ENCODE measurements around the gene ZNF892. TPM values are rescaled to one million over a fixed set of nuclear protein-coding genes. Genes with fewer than 3 reads are reported as not detected.
A peak's percentile ranks its signal among the peaks of the same experiment; 100 is the strongest.
"Not testable (repeated sequence)": the region's sequence is repeated elsewhere in the genome, so short reads cannot be mapped to it uniquely, and the experiment has no call there.

Gene ZNF892
- total RNA-seq, 1 donor from 2014 or later = 11.2 TPM

DNA sequence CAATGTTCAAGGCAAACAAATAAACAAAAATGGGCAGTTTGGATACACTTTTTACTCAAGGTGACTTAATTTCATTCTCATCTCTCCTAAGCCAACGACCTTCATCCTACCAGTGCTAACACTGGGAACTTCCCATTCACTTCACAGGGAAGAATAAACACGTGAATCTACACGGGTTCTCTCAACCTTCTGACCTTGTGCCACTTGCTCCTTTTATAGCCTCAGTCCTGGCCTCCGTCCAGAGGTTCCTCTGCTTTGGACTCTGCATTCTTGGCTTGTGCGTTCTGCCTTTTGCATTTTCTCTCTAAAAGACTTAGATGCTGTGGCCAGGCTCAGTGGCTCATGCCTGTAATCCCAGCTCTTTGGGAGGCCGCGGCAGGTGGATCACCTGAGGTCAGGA is 27.9 kb upstream of the ZNF892 start:
- Mint-ChIP-seq H3K4me1 (ENCODE audit: unreplicated experiment) (peaks cover 3% of the 10 kb centered on the region), H3K27ac (ENCODE audit: unreplicated experiment) (no peak overlapping the region), H3K4me3 (ENCODE audit: unreplicated experiment) (no peak overlapping the region), H3K36me3 (ENCODE audit: low read depth, unreplicated experiment) (peaks cover 37% of the 10 kb centered on the region), H3K9me3 (ENCODE audit: unreplicated experiment) (no peaks in the 10 kb centered on the region), H3K27me3 (ENCODE audit: unreplicated experiment) (peaks cover 2% of the 10 kb centered on the region)
- no peak for DNase-seq (ENCODE audit: low spot score)
- TF ChIP-seq CTCF (IDR thresholded peaks at IDR 0.05; ENCODE audit: unreplicated experiment) = no peak

- no peak overlapping the region for H3K27ac Mint-ChIP-seq (ENCODE audit: unreplicated experiment)
- peaks cover 2% of the 10 kb centered on the region for H3K27me3 Mint-ChIP-seq (ENCODE audit: unreplicated experiment)
- no peaks in the 10 kb centered on the region for H3K9me3 Mint-ChIP-seq (ENCODE audit: unreplicated experiment)
- H3K4me3 Mint-ChIP-seq (ENCODE audit: unreplicated experiment) = peak overlapping the region; percentile 19
- no peaks in the 10 kb centered on the region for H3K4me1 Mint-ChIP-seq (ENCODE audit: unreplicated experiment)
- peaks cover 37% of the 10 kb centered on the region for H3K36me3 Mint-ChIP-seq (ENCODE audit: low read depth, unreplicated experiment)
- DNase-seq (ENCODE audit: low spot score) = no peak
- TF ChIP-seq CTCF (IDR thresholded peaks at IDR 0.05; ENCODE audit: unreplicated experiment) = no peak
These were observed 25.5 kb upstream of the ZNF892 start for GRCh38 chr2:95181774-95182173.

GRCh38 chr2:95185197-95185596 is 22.1 kb upstream of the ZNF892 start:
- no peaks in the 10 kb centered on the region for H3K9me3 Mint-ChIP-seq (ENCODE audit: unreplicated experiment)
- DNase-seq (ENCODE audit: low spot score) = no peak
- H3K27ac Mint-ChIP-seq (ENCODE audit: unreplicated experiment) = no peak overlapping the region
- no peak for TF ChIP-seq CTCF (IDR thresholded peaks at IDR 0.05; ENCODE audit: unreplicated experiment)
- H3K27me3 Mint-ChIP-seq (ENCODE audit: unreplicated experiment) = peaks cover 2% of the 10 kb centered on the region
- H3K36me3 Mint-ChIP-seq (ENCODE audit: low read depth, unreplicated experiment) = peaks cover 25% of the 10 kb centered on the region
- no peak overlapping the region for H3K4me3 Mint-ChIP-seq (ENCODE audit: unreplicated experiment)
- no peaks in the 10 kb centered on the region for H3K4me1 Mint-ChIP-seq (ENCODE audit: unreplicated experiment)

GRCh38 chr2:95185973-95186372 is 21.3 kb upstream of the ZNF892 start:
- TF ChIP-seq CTCF (IDR thresholded peaks at IDR 0.05; ENCODE audit: unreplicated experiment) = no peak
- Mint-ChIP-seq H3K27ac (ENCODE audit: unreplicated experiment) (no peak overlapping the region), H3K27me3 (ENCODE audit: unreplicated experiment) (no peaks in the 10 kb centered on the region), H3K36me3 (ENCODE audit: low read depth, unreplicated experiment) (peaks cover 19% of the 10 kb centered on the region), H3K9me3 (ENCODE audit: unreplicated experiment) (no peaks in the 10 kb centered on the region), H3K4me1 (ENCODE audit: unreplicated experiment) (no peaks in the 10 kb centered on the region), H3K4me3 (ENCODE audit: unreplicated experiment) (no peak overlapping the region)
- DNase-seq (ENCODE audit: low spot score) = no peak

DNA sequence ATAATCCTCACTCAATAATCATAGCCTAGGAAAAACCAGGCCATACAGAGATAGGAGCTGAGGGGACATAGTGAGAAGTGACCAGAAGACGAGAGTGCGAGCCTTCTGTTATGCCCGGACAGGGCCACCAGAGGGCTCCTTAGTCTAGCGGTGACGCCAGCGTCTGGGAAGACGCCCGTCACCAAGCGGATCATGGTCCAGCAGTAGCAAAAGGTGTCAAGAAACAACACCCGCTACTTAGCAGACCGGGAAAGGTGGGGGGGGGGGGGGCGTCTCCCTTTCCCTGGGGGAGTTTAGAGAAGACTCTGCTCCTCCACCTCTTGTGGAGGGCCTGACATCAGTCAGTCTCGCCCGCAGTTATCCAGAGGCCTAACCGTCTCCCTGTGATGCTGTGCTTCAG is 14.4 kb upstream of the ZNF892 start:
- H3K9me3 Mint-ChIP-seq (ENCODE audit: unreplicated experiment); H3K4me1 Mint-ChIP-seq (ENCODE audit: unreplicated experiment); H3K27me3 Mint-ChIP-seq (ENCODE audit: unreplicated experiment); H3K27ac Mint-ChIP-seq (ENCODE audit: unreplicated experiment); H3K4me3 Mint-ChIP-seq (ENCODE audit: unreplicated experiment); H3K36me3 Mint-ChIP-seq (ENCODE audit: low read depth, unreplicated experiment): not testable (repeated sequence)
- DNase-seq (ENCODE audit: low spot score) = peak; percentile 78
- peak; percentile 34 for TF ChIP-seq CTCF (IDR thresholded peaks at IDR 0.05; ENCODE audit: unreplicated experiment)
